Measurements from ENCODE around the gene SUSD6. TPM values are rescaled to one million over a fixed set of nuclear protein-coding genes. Genes with fewer than 3 reads are reported as not detected.
"Not testable (repeated sequence)": the region's sequence is repeated elsewhere in the genome, so short reads cannot be mapped to it uniquely, and the experiment has no call there.

The SUSD6 gene
- total and polyA plus RNA-seq, 2 donors (not counting 1 experiment from before 2014, with no cell fraction given): 62.3 to 97.8 TPM

DNA sequence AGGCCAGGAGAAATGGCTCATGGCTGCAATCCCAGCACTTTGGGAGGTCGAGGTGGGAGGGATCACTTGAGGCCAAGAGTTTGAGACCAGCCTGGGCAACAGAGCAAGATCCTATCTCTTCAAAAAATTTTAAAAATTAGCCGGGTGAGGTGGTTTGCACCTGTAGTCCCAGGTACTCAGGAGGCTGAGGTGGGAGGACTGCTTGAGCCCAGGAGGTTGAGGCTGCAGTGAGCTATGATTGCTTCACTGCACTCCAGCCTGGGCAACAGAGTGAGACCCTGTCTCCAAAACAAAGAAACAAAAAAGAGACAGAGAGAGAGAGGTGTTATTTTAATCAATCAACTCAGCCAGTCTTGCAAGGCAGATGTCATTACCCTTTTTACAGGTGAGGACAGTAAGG lies 107.2 kb downstream of the SUSD6 start:
- H4K20me1 ChIP-seq (ENCODE audit: control insufficient read depth, insufficient read depth, low read length, poor library complexity, severe bottlenecking); H3K4me3 ChIP-seq (ENCODE audit: control extremely low read depth in 1 of 5, extremely low read depth in 1 of 5, insufficient read depth in 1 of 5, low read depth in 2 of 5, low read length in 4 of 5); H3K4me1 Mint-ChIP-seq; H3K27ac Mint-ChIP-seq; H3K79me2 ChIP-seq (ENCODE audit: control insufficient read depth, insufficient read depth, low read length); DNase-seq; H3K4me3 Mint-ChIP-seq; H3K9me3 ChIP-seq (ENCODE audit: control extremely low read depth in 1 of 3, control insufficient read depth in 2 of 3, insufficient read depth in 1 of 3, low read length in 2 of 3); H3K4me2 ChIP-seq (replicated peaks; ENCODE audit: low read depth, low read length, poor library complexity, severe bottlenecking); H3K27me3 ChIP-seq (replicated peaks in 1 of 4; ENCODE audit: control extremely low read depth in 1 of 4, control insufficient read depth in 3 of 4, insufficient read depth in 4 of 4, low read length in 3 of 4); intact Hi-C loops (cut with micrococcal nuclease); H2AFZ ChIP-seq (ENCODE audit: insufficient read depth, low read depth, low read length, poor library complexity, severe bottlenecking); H3K4me1 ChIP-seq (ENCODE audit: control insufficient read depth in 2 of 2, insufficient read depth in 2 of 2, low read length in 2 of 2); H3K27ac ChIP-seq (ENCODE audit: low read length in 2 of 2); H3K27me3 Mint-ChIP-seq; H3K9ac ChIP-seq (ENCODE audit: low read length); POLR2A ChIA-PET; H3K9me3 Mint-ChIP-seq (ENCODE audit: insufficient read depth); ATAC-seq (ENCODE audit: low read depth): not testable (repeated sequence)
- no CpG with 5 or more reads among the region's 2 CpGs for WGBS (ENCODE audit: insufficient coverage)
- CTCF ChIA-PET: interaction anchor here (0.9 to 2.1 kb wide), 4 partner anchors 9 to 134 kb away, joined by 3 to 7 read pairs (median 4); no protein-coding TSS in a partner anchor
- peaks cover 7 to 12% of the 10 kb centered on the region in 2 experiments for H3K36me3 ChIP-seq (replicated peaks in 1 of 2; ENCODE audit: control extremely low read depth in 1 of 2, control insufficient read depth in 1 of 2, extremely low read depth in 1 of 2, insufficient read depth in 2 of 2, low read length in 1 of 2)

DNA sequence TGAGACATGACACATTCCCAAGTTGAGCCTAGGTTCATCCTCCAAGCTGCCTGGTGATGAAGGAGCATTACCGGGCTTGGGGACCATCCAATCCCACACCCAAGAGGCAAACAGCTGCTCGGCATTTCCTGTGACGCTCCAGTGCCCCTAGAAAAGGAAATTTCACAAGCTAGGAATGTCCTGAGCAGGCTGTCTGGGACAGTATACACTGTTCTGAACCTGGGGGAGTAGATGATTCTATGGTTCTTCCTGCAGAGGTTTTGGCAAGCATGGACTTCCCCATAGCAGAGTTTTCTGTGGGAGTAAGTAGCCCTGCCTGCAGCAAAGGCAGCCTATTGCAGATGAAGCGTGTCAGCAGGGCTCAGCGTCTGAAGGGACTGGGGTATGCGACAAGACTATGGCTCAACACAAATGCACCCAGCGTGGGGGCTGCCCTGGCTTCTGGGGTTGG lies 108.1 kb downstream of the SUSD6 start:
- Histone ChIP-seq H3K4me1 (ENCODE audit: control insufficient read depth in 2 of 2, insufficient read depth in 2 of 2, low read length in 2 of 2) (no peaks in the 10 kb centered on the region), H3K36me3 (replicated peaks in 1 of 2; ENCODE audit: control extremely low read depth in 1 of 2, control insufficient read depth in 1 of 2, extremely low read depth in 1 of 2, insufficient read depth in 2 of 2, low read length in 1 of 2) (peaks cover 1 to 3% of the 10 kb centered on the region in 2 experiments), H3K9ac (ENCODE audit: low read length) (no peak overlapping the region), H3K79me2 (ENCODE audit: control insufficient read depth, insufficient read depth, low read length) (no peaks in the 10 kb centered on the region), H4K20me1 (ENCODE audit: control insufficient read depth, insufficient read depth, low read length, poor library complexity, severe bottlenecking) (peaks cover 1% of the 10 kb centered on the region), H3K4me2 (replicated peaks; ENCODE audit: low read depth, low read length, poor library complexity, severe bottlenecking) (no peak overlapping the region), H3K27ac (ENCODE audit: low read length in 2 of 2) (no peak overlapping the region), H3K27me3 (replicated peaks in 1 of 4; ENCODE audit: control extremely low read depth in 1 of 4, control insufficient read depth in 3 of 4, insufficient read depth in 4 of 4, low read length in 3 of 4) (no peaks in the 10 kb centered on the region), H2AFZ (ENCODE audit: insufficient read depth, low read depth, low read length, poor library complexity, severe bottlenecking) (no peak overlapping the region), H3K9me3 (ENCODE audit: control extremely low read depth in 1 of 3, control insufficient read depth in 2 of 3, insufficient read depth in 1 of 3, low read length in 2 of 3) (no peaks in the 10 kb centered on the region), H3K4me3 (ENCODE audit: control extremely low read depth in 1 of 5, extremely low read depth in 1 of 5, insufficient read depth in 1 of 5, low read depth in 2 of 5, low read length in 4 of 5) (no peak overlapping the region)
- H3K9me3 Mint-ChIP-seq (ENCODE audit: insufficient read depth): no peaks in the 10 kb centered on the region
- TF ChIP-seq EZH2 (IDR thresholded peaks at IDR 0.05; ENCODE audit: borderline replicate concordance, insufficient read depth, low read depth, low read length, poor library complexity, severe bottlenecking): no peak
- TF ChIP-seq, protein P1, sequence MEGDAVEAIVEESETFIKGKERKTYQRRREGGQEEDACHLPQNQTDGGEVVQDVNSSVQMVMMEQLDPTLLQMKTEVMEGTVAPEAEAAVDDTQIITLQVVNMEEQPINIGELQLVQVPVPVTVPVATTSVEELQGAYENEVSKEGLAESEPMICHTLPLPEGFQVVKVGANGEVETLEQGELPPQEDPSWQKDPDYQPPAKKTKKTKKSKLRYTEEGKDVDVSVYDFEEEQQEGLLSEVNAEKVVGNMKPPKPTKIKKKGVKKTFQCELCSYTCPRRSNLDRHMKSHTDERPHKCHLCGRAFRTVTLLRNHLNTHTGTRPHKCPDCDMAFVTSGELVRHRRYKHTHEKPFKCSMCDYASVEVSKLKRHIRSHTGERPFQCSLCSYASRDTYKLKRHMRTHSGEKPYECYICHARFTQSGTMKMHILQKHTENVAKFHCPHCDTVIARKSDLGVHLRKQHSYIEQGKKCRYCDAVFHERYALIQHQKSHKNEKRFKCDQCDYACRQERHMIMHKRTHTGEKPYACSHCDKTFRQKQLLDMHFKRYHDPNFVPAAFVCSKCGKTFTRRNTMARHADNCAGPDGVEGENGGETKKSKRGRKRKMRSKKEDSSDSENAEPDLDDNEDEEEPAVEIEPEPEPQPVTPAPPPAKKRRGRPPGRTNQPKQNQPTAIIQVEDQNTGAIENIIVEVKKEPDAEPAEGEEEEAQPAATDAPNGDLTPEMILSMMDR (IDR thresholded peaks at IDR 0.05): no peak
- H3K27ac Mint-ChIP-seq: no peak overlapping the region
- no peak for ATAC-seq (ENCODE audit: low read depth)
- H3K27me3 Mint-ChIP-seq: no peaks in the 10 kb centered on the region
- CTCF ChIA-PET: interaction anchor here (0.6 to 2.1 kb wide), 6 partner anchors 9 to 337 kb away, joined by 3 to 7 read pairs (median 4); no protein-coding TSS in a partner anchor
- H3K4me3 Mint-ChIP-seq: no peak overlapping the region
- H3K4me1 Mint-ChIP-seq: peaks cover 2% of the 10 kb centered on the region
- intact Hi-C loops (cut with micrococcal nuclease): no loop called here
- WGBS (ENCODE audit: insufficient coverage): 77% methylated on average over 5 of the region's 7 CpGs
- DNase-seq: no peak
- POLR2A ChIA-PET: no interaction called here

Measured in B cell (primary cell).